Measurements from ENCODE around the gene EIF1AD.

Gene EIF1AD

GRCh38 chr11:66048547-66049323, 46.8 kb upstream of the EIF1AD start, which contains the start of gene GAL3ST3:
Gene GAL3ST3, minus strand, starts transcription at chr11:66049161. Its CDS starts 3,746 bp downstream, at chr11:66045415.
- TF ChIP-seq GLIS3 (CRISPR knock-in tag; IDR thresholded peaks at IDR 0.05) (no peak), ZFP30 (CRISPR knock-in tag; IDR thresholded peaks at IDR 0.05) (no peak), ZNF8 (CRISPR knock-in tag; IDR thresholded peaks at IDR 0.05) (no peak), CSDC2 (CRISPR knock-in tag; IDR thresholded peaks at IDR 0.05) (no peak), SNAI2 (CRISPR knock-in tag; IDR thresholded peaks at IDR 0.05) (no peak), TCF4 (CRISPR knock-in tag; IDR thresholded peaks at IDR 0.05; ENCODE audit: borderline replicate concordance) (no peak), BACH2 (CRISPR knock-in tag; IDR thresholded peaks at IDR 0.05; ENCODE audit: borderline replicate concordance) (no peak), OSR1 (CRISPR knock-in tag; IDR thresholded peaks at IDR 0.05) (no peak), ZFP3 (CRISPR knock-in tag; IDR thresholded peaks at IDR 0.05) (no peak), CREB5 (CRISPR knock-in tag; IDR thresholded peaks at IDR 0.05; ENCODE audit: low read depth) (no peak), ARNTL (CRISPR knock-in tag; IDR thresholded peaks at IDR 0.05; ENCODE audit: borderline replicate concordance, low read depth) (no peak), RARB (CRISPR knock-in tag; IDR thresholded peaks at IDR 0.05) (no peak), PPARA (CRISPR knock-in tag; IDR thresholded peaks at IDR 0.05; ENCODE audit: borderline replicate concordance) (no peak), TSHZ2 (CRISPR knock-in tag; IDR thresholded peaks at IDR 0.05) (no peak), ZNF70 (CRISPR knock-in tag; IDR thresholded peaks at IDR 0.05) (no peak), ESRRG (CRISPR knock-in tag; IDR thresholded peaks at IDR 0.05) (no peak), ZNF565 (CRISPR knock-in tag; conservative IDR thresholded peaks at IDR 0.05; ENCODE audit: low read depth) (no peak)
- TF ChIP-seq, protein P1, sequence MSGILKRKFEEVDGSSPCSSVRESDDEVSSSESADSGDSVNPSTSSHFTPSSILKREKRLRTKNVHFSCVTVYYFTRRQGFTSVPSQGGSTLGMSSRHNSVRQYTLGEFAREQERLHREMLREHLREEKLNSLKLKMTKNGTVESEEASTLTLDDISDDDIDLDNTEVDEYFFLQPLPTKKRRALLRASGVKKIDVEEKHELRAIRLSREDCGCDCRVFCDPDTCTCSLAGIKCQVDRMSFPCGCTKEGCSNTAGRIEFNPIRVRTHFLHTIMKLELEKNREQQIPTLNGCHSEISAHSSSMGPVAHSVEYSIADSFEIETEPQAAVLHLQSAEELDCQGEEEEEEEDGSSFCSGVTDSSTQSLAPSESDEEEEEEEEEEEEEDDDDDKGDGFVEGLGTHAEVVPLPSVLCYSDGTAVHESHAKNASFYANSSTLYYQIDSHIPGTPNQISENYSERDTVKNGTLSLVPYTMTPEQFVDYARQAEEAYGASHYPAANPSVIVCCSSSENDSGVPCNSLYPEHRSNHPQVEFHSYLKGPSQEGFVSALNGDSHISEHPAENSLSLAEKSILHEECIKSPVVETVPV (CRISPR knock-in tag; IDR thresholded peaks at IDR 0.05) = no peak
- TF ChIP-seq, protein P2, sequence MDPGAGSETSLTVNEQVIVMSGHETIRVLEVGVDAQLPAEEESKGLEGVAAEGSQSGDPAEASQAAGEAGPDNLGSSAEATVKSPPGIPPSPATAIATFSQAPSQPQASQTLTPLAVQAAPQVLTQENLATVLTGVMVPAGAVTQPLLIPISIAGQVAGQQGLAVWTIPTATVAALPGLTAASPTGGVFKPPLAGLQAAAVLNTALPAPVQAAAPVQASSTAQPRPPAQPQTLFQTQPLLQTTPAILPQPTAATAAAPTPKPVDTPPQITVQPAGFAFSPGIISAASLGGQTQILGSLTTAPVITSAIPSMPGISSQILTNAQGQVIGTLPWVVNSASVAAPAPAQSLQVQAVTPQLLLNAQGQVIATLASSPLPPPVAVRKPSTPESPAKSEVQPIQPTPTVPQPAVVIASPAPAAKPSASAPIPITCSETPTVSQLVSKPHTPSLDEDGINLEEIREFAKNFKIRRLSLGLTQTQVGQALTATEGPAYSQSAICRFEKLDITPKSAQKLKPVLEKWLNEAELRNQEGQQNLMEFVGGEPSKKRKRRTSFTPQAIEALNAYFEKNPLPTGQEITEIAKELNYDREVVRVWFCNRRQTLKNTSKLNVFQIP (CRISPR knock-in tag; IDR thresholded peaks at IDR 0.05; ENCODE audit: borderline replicate concordance, low read depth) = no peak
- TF ChIP-seq, protein P3, sequence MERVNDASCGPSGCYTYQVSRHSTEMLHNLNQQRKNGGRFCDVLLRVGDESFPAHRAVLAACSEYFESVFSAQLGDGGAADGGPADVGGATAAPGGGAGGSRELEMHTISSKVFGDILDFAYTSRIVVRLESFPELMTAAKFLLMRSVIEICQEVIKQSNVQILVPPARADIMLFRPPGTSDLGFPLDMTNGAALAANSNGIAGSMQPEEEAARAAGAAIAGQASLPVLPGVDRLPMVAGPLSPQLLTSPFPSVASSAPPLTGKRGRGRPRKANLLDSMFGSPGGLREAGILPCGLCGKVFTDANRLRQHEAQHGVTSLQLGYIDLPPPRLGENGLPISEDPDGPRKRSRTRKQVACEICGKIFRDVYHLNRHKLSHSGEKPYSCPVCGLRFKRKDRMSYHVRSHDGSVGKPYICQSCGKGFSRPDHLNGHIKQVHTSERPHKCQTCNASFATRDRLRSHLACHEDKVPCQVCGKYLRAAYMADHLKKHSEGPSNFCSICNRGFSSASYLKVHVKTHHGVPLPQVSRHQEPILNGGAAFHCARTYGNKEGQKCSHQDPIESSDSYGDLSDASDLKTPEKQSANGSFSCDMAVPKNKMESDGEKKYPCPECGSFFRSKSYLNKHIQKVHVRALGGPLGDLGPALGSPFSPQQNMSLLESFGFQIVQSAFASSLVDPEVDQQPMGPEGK (CRISPR knock-in tag; IDR thresholded peaks at IDR 0.05; ENCODE audit: borderline replicate concordance) = no peak
- ATAC-seq = peak; percentile 0; the same call in 1 of the 3 replicates

- no peak for ATAC-seq
- TF ChIP-seq ZFP3 (CRISPR knock-in tag; IDR thresholded peaks at IDR 0.05) (no peak), TSHZ2 (CRISPR knock-in tag; IDR thresholded peaks at IDR 0.05) (no peak), OSR1 (CRISPR knock-in tag; IDR thresholded peaks at IDR 0.05) (no peak), ZNF70 (CRISPR knock-in tag; IDR thresholded peaks at IDR 0.05) (no peak), ARNTL (CRISPR knock-in tag; IDR thresholded peaks at IDR 0.05; ENCODE audit: borderline replicate concordance, low read depth) (no peak), PPARA (CRISPR knock-in tag; IDR thresholded peaks at IDR 0.05; ENCODE audit: borderline replicate concordance) (no peak), SNAI2 (CRISPR knock-in tag; IDR thresholded peaks at IDR 0.05) (no peak), ISL1 (CRISPR knock-in tag; IDR thresholded peaks at IDR 0.05) (no peak), ZFP30 (CRISPR knock-in tag; IDR thresholded peaks at IDR 0.05) (no peak), ESRRG (CRISPR knock-in tag; IDR thresholded peaks at IDR 0.05) (no peak), CREB5 (CRISPR knock-in tag; IDR thresholded peaks at IDR 0.05; ENCODE audit: low read depth) (no peak)
- TF ChIP-seq, protein P1 (CRISPR knock-in tag; IDR thresholded peaks at IDR 0.05) = no peak
These were observed 45.8 kb upstream of the EIF1AD start for GRCh38 chr11:66047541-66048365.

Data from SK-N-SH treated with all-trans-retinoic acid at 6 μM for 48 hours (cell line).